ENCODE results near the gene SYNE4. TPM values are rescaled to one million over a fixed set of nuclear protein-coding genes. Genes with fewer than 3 reads are reported as not detected.
"Not testable (repeated sequence)": the region's sequence is repeated elsewhere in the genome, so short reads cannot be mapped to it uniquely, and the experiment has no call there.

The SYNE4 gene
- total RNA-seq, 1 donor = under 0.01 TPM

DNA sequence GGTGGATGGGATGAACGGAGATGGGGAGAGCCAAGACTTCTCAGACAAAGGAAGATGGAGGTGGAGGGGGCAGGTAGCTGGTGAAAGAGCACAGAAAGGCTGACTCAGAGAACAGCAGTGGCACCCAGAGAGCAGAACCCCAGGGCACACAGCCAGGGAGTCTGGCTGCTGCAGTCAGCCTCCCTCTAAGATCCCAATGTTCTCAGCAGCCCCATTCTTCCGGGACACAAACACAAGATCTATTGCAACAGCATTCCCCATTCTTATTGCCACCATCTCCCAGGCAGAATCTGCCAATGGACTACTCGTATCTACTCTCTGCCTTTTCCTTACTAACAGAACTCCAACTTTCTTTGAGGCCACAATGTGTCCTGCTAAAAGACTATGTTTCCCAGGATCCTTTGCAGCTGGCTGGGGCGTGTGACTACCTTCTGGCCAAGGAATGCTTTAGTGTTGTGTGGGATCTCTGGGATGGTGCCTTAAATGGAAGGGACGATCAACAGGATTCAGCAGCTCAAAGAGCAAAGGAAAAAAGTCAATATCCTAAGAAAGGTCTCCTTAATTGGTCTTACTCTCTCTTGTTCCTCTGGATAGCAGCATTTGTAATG lies 37.9 kb upstream of the SYNE4 start:
- Histone ChIP-seq H3K27me3 (ENCODE audit: insufficient read depth, low read length) (no peaks in the 10 kb centered on the region), H3K4me1 (ENCODE audit: insufficient read depth, low read length) (peaks cover 9% of the 10 kb centered on the region), H4K20me1 (ENCODE audit: insufficient read depth, low read length) (no peaks in the 10 kb centered on the region), H3K4me2 (ENCODE audit: insufficient read depth, low read length) (no peak overlapping the region), H3K9me3 (ENCODE audit: low read depth, low read length) (no peaks in the 10 kb centered on the region), H3K4me3 (ENCODE audit: insufficient read depth, low read length) (no peak overlapping the region), H3K36me3 (ENCODE audit: insufficient read depth, low read length) (no peaks in the 10 kb centered on the region), H3K79me2 (ENCODE audit: insufficient read depth, low read length) (no peaks in the 10 kb centered on the region), H3K27ac (ENCODE audit: low read depth, low read length) (no peak overlapping the region), H2AFZ (ENCODE audit: low read length) (peak overlapping the region; percentile 41)
- TF ChIP-seq, protein P1, sequence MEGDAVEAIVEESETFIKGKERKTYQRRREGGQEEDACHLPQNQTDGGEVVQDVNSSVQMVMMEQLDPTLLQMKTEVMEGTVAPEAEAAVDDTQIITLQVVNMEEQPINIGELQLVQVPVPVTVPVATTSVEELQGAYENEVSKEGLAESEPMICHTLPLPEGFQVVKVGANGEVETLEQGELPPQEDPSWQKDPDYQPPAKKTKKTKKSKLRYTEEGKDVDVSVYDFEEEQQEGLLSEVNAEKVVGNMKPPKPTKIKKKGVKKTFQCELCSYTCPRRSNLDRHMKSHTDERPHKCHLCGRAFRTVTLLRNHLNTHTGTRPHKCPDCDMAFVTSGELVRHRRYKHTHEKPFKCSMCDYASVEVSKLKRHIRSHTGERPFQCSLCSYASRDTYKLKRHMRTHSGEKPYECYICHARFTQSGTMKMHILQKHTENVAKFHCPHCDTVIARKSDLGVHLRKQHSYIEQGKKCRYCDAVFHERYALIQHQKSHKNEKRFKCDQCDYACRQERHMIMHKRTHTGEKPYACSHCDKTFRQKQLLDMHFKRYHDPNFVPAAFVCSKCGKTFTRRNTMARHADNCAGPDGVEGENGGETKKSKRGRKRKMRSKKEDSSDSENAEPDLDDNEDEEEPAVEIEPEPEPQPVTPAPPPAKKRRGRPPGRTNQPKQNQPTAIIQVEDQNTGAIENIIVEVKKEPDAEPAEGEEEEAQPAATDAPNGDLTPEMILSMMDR (IDR thresholded peaks at IDR 0.05; ENCODE audit: extremely low read depth, low read depth, low read length) = no peak
- no peak for DNase-seq (ENCODE audit: insufficient read length, low spot score, missing footprints)

DNA sequence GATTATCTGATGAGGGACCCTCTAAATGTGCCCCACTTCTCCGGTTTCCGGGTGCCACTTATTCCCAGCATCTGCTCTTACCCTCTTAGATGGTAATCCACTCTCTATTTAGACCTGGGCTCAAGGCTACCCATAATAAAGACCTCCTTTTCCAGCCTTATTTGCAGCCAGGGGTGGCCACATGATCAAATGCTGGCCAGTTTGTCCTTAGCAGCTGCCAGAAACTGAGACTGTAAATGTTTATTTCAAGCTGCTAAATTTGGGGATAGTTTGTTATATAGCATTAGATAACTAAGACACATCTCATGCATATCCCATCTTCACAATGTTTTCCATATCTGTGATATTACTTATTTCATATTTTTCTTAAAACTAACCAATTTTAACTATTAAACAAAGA lies 35.3 kb upstream of the SYNE4 start:
- H3K27ac ChIP-seq (ENCODE audit: low read depth, low read length) = no peak overlapping the region
- no peaks in the 10 kb centered on the region for H4K20me1 ChIP-seq (ENCODE audit: insufficient read depth, low read length)
- no peaks in the 10 kb centered on the region for H3K36me3 ChIP-seq (ENCODE audit: insufficient read depth, low read length)
- H3K4me3 ChIP-seq (ENCODE audit: insufficient read depth, low read length) = no peak overlapping the region
- no peak for DNase-seq (ENCODE audit: insufficient read length, low spot score, missing footprints)
- no peaks in the 10 kb centered on the region for H3K9me3 ChIP-seq (ENCODE audit: low read depth, low read length)
- H2AFZ ChIP-seq (ENCODE audit: low read length) = no peak overlapping the region
- peaks cover 14% of the 10 kb centered on the region for H3K4me1 ChIP-seq (ENCODE audit: insufficient read depth, low read length)
- no peaks in the 10 kb centered on the region for H3K79me2 ChIP-seq (ENCODE audit: insufficient read depth, low read length)
- TF ChIP-seq, protein P1 (IDR thresholded peaks at IDR 0.05; ENCODE audit: extremely low read depth, low read depth, low read length) = no peak
- no peak overlapping the region for H3K4me2 ChIP-seq (ENCODE audit: insufficient read depth, low read length)
- H3K27me3 ChIP-seq (ENCODE audit: insufficient read depth, low read length) = no peaks in the 10 kb centered on the region

DNA sequence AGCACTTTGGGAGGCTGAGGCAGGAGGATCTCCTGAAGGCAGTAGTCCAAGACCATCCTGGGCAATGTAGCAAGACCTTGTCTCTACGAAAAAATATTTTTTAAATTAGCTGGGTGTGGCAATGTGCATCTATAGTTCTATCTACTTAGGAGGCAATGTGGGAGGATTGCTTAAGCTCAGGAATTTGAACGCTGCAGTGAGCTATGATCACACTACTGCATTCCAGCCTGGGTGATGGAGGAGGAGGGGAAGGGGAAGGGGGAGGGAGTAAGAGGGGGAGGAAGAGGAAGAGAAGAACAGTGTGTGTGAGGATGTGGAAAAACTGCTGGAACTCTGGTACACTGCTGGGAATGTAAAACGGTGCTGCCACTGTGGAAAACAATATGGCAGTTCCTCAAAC lies 33.2 kb upstream of the SYNE4 start:
- Histone ChIP-seq H2AFZ (ENCODE audit: low read length) (peak overlapping the region; percentile 78), H3K79me2 (ENCODE audit: insufficient read depth, low read length) (no peaks in the 10 kb centered on the region), H4K20me1 (ENCODE audit: insufficient read depth, low read length) (no peaks in the 10 kb centered on the region), H3K9me3 (ENCODE audit: low read depth, low read length) (no peaks in the 10 kb centered on the region), H3K36me3 (ENCODE audit: insufficient read depth, low read length) (no peaks in the 10 kb centered on the region), H3K27ac (ENCODE audit: low read depth, low read length) (peak overlapping the region; percentile 60), H3K4me1 (ENCODE audit: insufficient read depth, low read length) (peaks cover 14% of the 10 kb centered on the region), H3K4me3 (ENCODE audit: insufficient read depth, low read length) (no peak overlapping the region), H3K27me3 (ENCODE audit: insufficient read depth, low read length) (no peaks in the 10 kb centered on the region), H3K4me2 (ENCODE audit: insufficient read depth, low read length) (peak overlapping the region; percentile 3)
- DNase-seq (ENCODE audit: insufficient read length, low spot score, missing footprints) = no peak
- TF ChIP-seq, protein P1 (IDR thresholded peaks at IDR 0.05; ENCODE audit: extremely low read depth, low read depth, low read length) = no peak

DNA sequence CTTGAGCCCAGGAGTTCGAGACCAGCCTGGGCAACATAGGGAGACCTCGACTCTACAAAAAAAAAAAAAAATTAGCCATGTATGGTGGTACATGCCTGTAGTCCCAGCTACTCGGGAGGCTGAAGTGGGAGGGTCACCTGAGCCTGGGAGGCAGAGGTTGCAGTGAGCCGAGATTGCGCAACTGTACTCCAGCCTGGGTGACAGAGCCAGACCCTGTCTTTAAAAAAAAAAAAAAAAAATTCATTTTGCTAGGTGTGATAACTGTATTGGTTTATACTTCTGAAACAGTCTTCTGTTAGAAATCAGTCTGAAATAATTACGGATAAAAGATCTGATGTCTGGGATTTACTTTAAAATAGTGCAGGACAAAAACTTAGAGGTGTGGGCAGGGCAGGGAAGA lies 32.5 kb upstream of the SYNE4 start:
- Histone ChIP-seq H3K4me1 (ENCODE audit: insufficient read depth, low read length) (peaks cover 14% of the 10 kb centered on the region), H2AFZ (ENCODE audit: low read length) (peak overlapping the region; percentile 78), H3K27ac (ENCODE audit: low read depth, low read length) (peak overlapping the region; percentile 60)
- H3K9me3 ChIP-seq (ENCODE audit: low read depth, low read length); H3K4me2 ChIP-seq (ENCODE audit: insufficient read depth, low read length); H3K4me3 ChIP-seq (ENCODE audit: insufficient read depth, low read length); H4K20me1 ChIP-seq (ENCODE audit: insufficient read depth, low read length); H3K79me2 ChIP-seq (ENCODE audit: insufficient read depth, low read length); H3K27me3 ChIP-seq (ENCODE audit: insufficient read depth, low read length); H3K36me3 ChIP-seq (ENCODE audit: insufficient read depth, low read length); DNase-seq (ENCODE audit: insufficient read length, low spot score, missing footprints): not testable (repeated sequence)
